ENCODE results near the gene MICALL2. TPM values are rescaled to one million over a fixed set of nuclear protein-coding genes. Genes with fewer than 3 reads are reported as not detected.

MICALL2 gene
- total RNA-seq, 1 donor from 2014 or later: 5.7 TPM

DNA sequence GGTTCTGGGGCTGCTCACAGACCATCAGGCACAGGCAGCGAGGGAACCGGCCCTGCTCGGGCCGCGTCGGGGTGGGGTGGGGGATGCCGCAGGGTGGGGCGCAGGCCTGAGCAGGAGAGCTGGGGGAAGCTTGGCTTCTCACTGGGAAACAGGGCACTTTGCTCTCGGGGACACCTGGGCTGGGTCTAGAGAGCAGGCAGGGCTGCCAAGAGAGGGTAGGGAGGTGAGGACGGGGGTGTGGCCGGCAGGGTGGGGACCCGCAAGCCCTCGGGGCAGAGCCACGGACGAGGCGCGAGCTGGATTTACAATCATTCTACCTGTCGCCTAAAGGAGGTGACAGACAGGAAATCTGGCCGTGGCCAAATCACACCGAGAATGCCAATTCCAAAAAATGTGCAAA is 33.9 kb upstream of the MICALL2 start:
- no peak for DNase-seq

DNA sequence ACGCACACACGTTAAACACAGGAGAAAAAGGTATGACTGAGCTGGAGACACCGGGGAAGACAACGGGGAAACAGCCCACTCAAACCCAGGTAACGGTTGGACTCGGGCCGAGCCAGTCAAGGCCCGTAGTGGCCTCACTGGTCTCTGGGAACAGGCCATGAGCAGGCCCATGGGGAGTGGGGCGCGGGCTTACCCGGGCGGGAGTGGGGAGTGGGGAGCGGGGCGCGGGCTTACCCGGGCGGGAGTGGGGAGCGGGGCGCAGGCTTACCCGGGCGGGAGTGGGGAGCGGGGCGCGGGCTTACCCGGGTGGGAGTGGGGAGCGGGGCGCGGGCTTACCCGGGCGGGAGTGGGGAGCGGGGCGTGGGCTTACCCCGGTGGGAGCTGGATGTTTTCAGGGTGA is 33.4 kb upstream of the MICALL2 start:
- DNase-seq: no peak

DNA sequence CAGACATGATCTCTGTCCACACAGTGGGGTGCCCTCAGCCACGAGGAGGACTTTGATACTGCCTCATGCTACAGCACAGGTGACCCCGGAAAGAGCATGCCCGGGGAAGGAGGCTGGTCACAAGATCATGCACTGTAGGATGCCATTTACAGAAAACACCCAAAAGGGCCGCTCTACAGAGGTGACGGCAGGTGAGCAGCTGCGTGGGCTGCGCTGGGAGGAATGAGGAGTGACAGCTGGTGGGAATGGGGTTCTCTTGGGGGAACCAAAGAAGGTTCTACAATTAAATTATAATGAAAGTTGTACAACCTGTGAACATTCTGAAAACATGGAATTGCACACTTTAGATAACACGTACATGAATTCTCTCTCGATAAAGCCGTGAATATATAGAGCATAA is 33.0 kb upstream of the MICALL2 start:
- DNase-seq: no peak

DNA sequence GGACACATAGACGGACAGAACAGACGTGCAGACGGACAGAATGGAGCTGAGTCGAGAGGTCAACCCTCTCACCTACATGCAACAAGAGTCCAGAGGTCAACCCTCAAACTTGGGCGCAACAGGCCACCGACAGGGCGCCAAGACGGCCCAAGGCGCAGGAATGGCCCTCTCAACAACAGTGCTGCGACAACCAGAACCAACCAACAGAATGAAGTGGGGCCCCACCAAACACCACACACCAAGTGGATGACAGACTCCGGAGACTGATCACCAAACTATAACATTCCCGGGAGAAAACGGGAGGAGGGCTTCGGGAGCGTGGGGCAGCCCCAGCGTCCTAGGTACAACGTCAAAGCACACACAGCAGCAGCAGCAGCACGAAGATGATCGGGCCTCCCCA is 31.6 kb upstream of the MICALL2 start:
- no peak for DNase-seq

DNA sequence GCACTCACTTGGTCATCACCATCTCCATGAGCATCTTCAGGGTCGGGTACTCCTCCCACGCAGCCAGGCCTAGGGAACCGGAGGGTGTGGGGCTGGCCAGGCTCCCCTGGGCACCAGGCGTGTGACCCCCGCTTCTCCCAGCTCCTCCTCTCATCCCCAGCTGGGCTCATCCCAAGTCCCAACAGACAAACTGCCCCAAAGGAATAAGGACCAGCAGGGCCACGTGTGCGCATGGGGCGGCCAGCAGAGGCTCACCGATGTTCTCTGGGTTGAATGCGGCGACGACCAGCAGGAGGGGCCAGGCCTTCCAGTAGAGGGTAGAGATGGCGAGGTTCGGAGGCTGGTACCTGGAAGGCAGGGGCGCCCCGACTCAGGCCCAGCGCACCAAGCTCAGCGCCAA is 30.1 kb upstream of the MICALL2 start:
- no peak for DNase-seq

DNA sequence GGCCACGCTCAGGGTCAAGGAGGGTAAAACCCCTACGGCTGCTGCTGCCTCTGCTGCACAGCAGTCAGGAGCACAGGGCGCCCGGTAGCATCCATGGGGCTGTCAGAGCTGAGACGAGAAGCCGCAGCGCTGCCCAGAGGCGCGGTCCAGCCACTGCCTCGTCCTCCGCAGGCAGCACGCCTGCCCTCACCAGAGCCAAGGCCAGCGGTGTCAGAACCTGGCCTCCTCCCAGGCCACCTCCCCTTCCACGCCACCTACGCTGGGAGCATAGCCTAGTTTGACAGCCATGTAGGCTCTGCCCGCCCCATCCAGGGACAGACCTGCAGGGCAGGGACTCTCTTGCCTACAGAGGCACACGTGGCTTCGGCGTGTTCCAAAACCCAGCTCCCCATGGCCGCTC is 28.7 kb upstream of the MICALL2 start:
- no peak for DNase-seq

DNA sequence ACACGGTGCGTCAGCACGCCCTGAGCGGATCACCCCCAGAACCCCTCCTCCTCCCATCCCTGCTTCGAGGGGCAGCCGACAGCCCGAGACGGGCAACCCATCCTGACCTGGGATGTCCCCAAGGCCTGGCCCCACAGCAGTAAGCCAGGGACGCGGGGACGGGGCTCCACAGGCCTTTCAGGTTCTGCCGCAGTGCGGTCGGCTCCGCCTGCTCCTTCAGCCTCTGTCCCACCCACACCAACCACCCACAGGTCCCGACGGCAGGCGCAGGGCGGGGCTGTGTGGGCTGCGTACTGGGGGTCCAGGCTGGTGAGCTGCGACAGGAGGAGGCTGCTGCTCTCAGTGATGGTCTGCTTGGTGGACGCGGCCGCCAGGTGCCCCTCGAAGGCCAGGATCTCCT is 28.2 kb upstream of the MICALL2 start:
- no peak for DNase-seq

DNA sequence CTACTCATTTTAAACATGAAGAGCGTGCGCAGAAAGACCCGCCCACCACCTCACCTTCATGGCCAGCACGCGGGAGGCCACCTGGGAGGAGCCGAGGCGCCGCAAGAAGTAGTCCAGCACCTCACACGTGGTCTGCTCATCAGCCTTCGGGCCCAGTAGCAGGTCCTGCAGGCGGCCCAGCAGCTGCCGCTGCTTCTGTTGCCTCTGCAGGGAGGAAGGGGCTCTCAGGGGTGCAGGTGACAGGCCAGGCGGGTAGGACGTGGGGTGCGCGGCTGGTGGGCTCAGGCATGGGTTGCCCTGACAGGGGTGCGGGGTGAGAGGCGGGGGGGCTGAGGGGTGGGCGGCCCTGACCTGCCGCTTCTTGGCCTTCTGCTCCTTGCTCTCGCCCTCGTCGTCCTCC is 27.3 kb upstream of the MICALL2 start:
- DNase-seq: no peak

DNA sequence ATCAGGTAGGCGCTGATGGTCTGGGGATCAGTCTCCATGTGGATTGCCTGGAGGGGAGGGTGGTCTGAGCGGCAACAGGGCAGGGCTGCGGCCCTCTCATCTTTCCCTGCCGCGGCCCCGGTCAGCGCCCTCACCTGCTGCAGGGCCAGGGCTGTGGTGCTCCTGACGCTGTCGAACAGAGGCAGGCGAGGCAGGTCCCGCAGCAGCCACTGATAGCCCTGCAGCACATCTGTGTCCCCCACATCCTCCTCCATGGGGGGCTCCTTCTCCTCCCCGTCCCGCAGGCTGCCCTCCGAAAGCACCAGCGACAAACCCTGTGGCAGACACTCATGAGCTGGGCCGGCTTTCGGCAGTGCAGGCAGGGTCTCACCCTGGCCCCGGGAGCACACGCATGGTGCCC is 25.9 kb upstream of the MICALL2 start:
- DNase-seq: no peak

DNA sequence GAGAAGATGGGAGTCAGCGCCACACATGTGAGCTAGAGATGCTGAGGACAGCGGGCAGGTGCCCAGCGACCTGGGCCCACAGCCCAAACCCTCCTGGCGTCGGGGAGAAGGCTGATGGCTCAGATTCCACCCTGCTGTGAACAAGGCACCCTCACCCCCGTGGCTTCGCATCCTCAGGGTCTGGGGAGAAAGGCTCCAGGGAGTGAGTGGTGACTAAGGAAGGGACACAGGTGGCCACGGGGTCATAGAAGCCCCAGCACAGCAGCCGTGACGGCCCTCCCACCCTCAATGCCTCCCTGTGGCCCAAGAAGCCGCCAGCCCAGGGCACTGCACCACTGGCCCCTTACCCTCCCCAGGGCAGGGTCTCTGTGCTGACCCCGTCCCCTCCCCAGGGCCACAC is 25.3 kb upstream of the MICALL2 start:
- DNase-seq: no peak

DNA sequence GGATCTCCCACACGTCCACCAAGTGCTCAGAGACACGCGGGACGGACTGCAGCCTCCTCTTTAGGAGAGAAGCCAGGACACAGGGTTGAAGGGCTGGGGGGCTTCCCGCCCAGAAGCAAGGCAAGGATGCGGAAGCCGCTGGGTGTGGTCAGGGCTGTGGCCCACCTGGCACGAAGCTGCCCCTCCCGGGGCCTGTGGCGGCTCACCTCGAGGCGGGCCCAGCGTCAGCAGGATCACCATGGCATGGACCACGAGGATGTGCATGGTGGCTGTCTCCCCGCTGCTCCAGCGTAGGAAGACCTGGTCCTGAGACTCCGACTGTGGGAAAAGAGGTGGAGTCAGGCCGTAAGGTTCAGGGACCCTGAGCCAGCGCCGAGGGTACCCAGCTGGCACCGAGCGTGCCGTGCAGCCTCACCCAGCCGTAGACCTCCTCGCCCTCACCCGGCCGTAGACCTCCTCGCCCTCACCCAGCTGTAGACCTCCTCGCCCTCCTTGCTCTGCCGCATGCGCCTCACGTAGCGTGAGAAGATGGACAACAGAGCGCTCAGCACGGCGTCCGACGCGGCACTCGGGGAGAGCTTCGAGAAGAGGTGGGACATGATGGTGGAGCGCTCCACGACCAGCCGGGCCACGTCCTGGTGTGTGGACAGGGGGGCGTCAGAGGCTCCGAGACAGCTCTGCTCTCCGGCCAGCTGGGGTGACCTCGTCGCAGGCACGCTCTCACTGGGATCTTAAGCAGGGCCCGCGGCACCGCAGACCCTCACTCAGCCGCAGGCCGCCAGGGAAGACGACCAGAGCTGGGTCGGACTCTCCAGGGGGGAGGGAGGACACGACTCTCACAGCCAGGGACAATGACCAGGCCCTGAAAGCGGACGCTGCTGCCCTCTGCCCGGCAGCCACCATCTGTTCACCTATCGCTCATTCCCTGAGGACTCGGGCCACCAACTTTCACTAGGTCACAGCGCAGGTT is 24.6 kb upstream of the MICALL2 start:
- DNase-seq: no peak

DNA sequence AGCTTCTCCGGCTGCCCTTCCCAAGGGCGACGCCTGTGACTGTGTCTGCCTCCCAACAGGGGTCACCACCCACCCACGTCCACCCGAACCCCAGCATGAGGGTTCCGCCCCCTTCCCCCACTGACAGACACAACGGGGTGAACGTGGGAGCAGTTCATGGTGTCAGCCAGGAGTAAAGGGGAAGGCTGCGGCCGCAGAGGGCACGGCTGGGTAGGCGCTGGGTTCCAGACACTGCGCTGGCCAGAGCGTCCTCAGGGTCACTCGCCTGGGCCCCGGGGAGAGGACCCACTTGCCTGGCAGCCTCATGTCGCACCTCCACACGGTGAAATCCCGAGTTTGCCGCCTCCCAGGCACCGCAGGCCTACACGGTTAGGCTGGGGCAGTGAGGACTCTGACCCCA is 23.8 kb upstream of the MICALL2 start:
- no peak for DNase-seq

DNA sequence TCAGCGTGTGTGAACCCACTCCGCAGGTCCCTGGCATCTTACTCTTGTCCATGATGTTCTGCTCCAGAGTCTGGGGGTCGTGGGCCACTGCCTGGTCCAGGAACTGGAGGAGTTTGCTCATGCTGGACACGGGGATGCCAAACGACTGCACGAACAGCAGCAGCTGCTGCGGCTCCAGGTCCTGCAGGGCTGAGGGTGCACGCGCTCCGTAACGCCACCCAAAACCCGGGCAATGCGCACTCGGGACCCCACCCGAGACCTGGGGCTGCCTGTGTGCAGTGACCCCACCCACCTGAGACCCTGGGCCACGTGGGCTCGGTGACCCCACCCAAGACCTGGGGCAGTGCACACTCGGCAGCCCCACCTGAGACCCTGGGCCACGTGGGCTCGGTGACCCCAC is 22.0 kb upstream of the MICALL2 start:
- no peak for DNase-seq

DNA sequence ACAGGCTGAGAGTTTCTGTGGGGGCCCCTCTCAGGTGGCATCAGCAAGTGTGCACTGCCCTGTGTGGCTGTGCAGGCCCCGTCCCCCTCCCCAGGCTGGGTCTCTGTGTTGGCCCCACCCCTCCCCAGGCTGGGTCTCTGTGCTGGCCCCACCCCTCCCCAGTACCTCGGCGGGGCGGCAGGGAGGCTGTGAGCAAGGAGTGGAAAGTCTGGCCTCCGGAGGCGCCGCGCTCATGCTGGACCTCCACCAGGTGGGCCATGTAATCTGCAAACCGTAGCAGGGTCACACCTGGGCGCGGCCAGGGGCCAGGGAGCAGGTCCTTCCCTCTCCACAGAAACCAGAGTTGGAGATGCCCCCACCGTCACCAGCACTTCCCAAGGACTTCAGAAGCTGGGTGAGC is 21.4 kb upstream of the MICALL2 start:
- no peak for DNase-seq

DNA sequence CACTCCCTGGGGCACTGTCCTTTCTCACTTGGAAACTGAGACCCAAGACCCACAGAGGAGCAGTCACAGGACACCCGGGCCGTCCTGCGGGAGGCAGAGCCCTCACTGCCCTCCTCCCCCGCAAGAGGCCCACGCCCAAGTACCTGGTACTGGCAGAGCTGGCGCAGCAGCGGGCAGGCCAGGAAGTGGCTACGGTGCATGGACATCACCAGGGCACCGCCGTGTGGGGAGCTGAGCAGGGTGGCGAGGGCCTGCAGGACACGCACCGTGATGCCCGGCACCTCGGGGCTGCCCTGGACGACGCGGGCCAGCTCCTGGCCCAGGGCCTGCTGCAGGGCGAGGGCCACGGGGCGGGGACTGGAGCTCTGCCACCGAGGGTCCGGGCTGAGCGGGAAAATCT is 20.0 kb upstream of the MICALL2 start:
- no peak for DNase-seq

DNA sequence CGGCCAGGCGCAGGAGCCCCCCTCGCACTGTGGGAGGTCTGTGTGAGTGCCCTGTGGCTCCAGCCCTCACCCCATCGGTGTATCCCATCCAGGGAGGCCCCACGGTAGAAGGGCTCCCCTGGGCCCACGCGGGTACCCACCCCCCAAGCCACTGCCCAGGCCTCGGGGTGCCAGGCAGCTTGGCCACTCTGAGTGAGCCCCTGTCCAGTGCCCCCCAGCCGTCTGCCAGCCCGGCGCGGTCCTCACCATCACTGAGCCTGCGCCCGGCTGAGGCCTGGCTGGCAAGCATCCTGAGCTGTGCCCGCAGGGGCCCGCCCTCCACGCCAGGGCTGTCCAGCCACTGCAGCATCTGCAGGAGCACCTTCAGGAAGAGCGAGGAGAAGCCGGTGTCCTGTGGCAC is 19.2 kb upstream of the MICALL2 start:
- no peak for DNase-seq

DNA sequence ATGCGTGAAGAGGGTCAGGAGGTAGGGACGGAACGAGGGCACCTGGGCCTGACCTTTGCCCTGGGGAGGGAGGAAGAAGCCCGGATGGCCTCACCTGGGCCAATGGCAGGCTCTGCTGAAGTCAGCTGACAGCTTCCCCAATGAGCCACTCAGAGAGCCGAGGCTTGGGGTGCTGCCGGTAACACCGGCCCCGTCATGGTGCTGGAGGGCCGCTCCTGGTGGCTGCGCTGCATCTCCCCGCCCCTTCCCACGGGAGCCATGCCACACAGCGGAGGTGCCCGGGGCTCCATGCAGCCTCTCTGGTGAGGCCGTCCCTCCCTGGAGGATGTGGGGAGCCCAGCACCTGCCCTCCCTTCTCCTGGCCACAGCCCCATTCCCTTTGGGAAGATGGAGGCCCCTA is 17.6 kb upstream of the MICALL2 start:
- DNase-seq: no peak

DNA sequence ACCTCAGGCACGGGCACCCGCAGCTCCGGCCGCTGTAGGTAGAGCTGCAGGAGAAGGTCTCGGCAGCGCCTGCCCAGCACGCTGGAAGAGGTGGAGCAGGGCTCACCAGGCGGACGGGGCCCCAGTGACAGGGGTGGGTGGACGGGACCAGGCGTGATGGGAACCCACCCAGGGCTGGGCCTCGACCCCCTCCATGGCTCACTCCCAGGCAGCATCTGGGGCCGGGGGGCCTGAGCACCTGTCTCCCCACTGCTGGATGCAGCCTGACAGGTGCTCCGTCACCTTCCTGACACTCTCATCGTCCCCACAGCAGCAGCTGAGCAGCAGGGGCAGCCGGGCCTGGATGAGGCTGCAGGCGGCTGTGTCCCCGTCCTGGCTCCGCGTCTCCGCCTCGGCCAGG is 16.7 kb upstream of the MICALL2 start:
- no peak for DNase-seq

DNA sequence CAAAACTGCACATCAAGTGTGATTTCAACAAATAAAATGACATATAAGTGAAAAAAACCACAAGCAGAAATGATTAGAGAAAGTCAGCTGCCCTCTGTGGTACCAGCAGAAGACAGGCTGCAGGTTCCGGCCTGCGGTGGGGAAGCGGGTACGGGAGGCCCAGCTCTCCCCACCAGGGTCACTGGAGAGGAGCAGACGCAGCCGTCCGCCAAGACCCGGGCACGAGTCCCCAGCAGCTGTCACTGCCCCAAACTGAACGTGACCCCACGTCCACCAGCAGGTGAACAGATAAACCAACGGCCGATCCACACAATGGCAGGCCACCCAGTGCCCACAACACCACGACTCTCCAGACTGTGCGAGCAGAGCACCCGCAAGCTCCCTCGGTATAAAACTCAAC is 16.1 kb upstream of the MICALL2 start:
- DNase-seq: no peak

DNA sequence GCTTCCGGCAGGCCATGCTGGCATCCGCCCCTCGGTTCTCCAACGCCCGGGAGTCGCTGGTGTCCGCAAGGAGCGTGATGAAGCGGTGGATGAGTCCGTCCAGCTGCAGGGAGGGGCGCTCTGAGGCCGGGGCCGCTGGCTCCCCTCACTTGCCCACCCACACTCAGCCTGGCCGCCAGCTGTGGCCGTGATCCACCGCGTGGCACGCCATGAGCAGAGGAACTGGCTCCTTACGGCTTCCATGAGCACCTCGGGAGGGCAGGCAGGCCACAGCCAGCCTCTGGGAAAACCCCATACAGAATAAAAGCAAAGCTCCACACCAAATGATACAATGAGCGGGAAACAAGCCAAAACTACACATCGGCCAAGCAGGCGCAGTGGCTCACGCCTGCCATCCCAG is 15.5 kb upstream of the MICALL2 start:
- DNase-seq: no peak

DNA sequence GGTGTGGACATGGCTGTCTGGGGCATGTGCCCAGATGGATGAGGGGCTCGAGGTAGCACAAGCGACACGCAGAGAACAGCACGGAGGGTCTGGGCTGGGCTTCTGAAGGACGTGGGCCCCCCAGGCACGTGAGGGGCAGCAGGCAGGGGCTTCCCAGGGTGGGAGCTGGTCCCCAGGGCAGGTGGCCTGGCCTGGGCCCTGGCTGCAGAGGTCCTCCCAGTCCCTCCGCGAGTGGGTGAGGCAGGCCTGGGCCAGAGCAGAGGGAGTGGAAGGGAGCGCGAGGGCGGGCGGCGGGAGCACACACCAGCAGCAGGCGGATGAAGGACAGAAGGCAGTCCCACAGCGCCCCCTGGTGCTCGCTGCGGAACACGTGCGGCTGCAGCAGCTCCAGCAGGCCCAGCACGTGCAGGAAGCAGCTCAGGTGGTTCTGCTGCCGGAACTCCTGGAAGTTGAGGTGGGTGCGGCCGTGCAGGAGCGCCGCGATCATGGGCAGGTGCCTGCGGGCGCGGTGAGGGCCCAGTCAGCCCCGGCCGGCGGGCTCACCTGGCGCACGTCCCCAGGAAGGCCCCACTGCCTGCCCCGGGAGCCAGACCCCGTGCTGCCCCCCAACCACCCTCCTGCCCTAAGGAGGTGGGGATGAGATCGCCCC is 14.7 kb upstream of the MICALL2 start:
- DNase-seq: peak; percentile 42

DNA sequence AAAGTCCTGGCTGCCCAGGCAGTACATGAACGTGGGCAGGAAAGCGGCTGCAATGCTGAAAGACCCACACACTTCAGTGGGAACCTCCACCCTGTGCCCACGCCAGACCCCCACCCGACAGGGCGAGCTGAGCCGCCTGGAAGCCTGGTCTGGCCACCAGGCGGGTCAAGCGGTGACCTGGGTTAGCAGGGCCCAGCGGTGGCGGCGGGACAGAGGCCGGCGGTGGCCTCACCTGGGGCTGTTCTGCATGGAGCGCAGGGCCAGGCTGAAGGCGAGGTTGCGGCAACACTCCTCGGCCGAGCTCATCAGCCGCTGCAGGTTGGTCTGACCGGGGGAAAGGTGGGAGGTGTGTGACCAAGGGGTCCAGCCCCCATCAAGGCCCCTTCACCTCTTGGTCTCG is 11.6 kb upstream of the MICALL2 start:
- no peak for DNase-seq

DNA sequence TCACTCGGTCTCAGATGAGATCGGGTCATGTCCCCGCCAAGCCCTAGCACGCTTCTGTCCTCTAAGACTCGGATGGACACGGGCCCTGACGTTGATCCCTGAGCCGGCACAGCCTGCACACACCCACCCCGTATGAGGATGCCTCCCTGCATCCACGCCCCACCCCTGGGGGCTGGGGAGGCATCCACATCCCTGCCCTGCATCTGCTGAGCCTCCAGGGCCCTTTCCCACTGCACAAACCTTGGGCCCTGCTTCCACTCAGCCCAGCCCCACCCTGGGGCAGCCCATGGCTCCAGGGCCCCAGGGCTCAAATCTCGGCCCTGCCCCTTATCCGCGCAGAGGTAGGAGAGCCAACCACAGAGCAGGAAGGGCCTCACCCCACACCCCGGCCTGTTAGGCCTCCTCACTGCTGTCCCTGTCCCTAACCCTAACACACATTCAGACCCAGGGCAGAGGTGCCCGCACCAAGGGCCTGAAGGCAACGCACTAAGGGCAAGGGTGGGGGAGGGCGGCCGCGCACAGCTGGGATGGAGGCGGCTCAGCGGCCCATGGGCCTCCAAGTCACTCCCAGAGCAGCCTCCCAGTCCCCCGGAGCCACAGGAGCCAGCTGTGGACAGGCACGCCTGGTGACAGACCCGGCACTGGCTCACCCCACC is 9.5 kb upstream of the MICALL2 start:
- no peak for DNase-seq

DNA sequence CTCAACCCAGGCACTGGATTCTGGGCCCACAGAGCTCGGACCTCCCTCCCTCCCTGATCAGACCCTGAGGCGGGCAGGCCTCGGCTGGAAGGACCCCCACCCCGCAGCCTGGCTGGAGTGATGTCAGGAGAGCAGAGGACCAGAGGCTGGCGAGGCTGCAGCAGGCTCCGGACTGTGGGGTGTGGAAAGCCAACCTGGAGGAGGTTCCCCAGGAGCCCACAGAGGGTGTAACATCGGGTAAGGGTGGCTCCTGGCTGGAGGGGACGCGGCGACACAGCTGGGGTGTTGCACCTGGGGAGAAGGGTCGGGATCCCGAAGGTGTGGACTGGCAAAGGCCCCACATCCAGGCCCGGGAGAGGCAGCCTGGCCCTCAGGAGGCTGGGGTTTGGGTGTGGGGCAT is 8.9 kb upstream of the MICALL2 start:
- DNase-seq: no peak

All from skin of body (tissue), 2 donors.